ENCODE data around the gene ALG9.
A peak's percentile ranks its signal among the peaks of the same experiment; 100 is the strongest.
"Not testable (repeated sequence)": the region's sequence is repeated elsewhere in the genome, so short reads cannot be mapped to it uniquely, and the experiment has no call there.

Gene ALG9, protein sequence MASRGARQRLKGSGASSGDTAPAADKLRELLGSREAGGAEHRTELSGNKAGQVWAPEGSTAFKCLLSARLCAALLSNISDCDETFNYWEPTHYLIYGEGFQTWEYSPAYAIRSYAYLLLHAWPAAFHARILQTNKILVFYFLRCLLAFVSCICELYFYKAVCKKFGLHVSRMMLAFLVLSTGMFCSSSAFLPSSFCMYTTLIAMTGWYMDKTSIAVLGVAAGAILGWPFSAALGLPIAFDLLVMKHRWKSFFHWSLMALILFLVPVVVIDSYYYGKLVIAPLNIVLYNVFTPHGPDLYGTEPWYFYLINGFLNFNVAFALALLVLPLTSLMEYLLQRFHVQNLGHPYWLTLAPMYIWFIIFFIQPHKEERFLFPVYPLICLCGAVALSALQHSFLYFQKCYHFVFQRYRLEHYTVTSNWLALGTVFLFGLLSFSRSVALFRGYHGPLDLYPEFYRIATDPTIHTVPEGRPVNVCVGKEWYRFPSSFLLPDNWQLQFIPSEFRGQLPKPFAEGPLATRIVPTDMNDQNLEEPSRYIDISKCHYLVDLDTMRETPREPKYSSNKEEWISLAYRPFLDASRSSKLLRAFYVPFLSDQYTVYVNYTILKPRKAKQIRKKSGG

DNA sequence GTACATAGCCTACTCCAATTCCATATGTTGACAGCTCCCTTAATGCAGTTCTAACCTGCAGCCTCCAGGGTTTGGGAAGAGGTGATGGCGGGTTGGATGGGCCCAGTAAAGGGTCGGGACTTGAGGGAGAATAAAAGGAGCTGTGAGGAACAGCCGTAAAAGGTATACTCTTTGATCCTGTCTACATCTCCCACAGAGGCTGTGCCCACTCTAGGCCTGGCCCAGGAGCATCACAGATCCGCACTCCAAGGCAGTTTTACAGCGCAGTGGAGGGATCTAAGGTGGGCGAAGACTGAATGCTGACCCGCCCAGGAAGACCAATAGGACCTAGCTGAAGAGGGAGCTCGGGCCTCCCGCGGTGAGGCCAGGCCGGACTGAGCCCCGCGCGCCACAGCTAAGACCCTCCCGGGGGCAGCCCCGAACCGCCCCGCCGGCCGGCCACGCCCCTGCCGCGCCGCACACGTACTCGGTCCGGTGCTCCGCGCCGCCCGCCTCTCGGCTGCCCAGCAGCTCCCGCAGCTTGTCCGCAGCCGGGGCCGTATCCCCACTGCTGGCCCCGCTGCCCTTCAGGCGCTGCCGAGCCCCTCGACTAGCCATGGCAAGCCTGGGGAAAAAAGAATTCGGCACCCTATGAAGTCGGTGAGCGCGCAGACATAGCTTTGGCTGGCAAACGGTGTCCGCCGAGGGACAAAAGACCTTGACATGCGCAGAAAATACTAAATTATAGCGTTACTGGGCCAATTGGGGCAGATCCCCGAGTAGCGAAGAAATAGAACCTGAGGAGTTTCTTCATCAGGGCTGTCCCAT lies at the start of gene ALG9:
TSS of gene ALG9 (minus strand) at position 696 of the 807 bp plus-strand sequence. CDS start at position 597, 99 bp downstream.
- DNase-seq: peak; percentile 52 to 57

DNA sequence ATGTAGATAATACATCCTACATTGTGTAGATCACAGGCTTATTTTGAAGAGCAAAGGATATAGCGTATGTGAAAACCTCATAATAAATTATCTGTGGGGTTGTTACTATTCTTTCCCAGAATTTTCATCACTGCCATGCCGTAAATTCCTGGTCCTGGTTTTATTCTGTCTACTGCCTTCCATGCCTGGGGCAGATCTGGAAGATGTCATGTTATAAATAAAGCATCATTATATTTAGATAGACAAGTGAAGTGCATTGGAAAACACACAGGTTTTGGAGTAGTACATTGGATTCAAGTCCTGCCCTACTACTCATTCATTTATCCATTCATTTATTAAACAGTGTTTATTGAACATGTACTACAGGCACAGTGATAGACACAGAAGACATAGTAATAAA lies 49.5 kb upstream of the ALG9 start:
- DNase-seq: no peak

DNA sequence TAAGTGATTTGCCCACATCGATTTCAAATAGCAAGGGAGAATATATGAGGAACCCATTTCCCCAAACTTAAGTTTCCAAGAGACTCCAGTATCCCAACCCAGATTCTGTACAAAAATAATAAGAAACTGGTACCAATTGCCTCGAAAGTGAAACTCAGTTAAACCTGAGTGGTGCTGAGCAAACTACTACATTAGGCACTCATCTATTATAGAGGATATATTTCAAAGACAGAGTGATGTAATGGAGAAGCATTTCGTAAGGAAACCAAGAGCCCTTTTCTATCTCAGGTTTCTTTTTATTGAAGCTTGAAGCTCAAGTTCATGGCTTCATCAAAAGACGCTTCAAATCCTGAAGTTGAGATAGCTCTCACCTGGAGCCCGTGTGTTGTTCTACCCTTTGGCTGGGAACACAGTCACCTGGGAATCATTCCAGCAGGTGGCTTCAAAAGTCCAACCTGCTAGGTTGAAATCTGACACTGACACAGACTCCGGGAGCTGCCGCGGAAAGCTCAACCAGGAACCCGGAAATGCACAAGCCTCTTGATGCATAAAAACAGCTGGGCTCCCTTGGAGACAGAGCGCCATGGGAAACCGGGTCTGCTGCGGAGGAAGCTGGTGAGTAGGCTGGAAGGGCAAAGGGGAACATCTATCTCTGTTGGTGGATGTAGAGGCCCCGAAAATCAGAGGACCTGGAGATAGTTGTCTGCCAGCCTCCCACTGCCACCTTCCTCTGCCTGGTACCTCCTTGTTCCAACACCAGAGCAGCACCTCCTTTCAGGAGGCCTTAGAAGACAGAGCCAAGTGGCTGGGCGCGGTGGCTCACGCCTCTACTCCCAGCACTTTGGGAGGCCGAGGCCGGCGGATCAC lies 47.2 kb upstream of the ALG9 start, which contains the start of gene C11orf52:
TSS of gene C11orf52 (plus strand) at position 524 of the 867 bp plus-strand sequence. CDS start at position 584, 60 bp downstream.
- DNase-seq: no peak

DNA sequence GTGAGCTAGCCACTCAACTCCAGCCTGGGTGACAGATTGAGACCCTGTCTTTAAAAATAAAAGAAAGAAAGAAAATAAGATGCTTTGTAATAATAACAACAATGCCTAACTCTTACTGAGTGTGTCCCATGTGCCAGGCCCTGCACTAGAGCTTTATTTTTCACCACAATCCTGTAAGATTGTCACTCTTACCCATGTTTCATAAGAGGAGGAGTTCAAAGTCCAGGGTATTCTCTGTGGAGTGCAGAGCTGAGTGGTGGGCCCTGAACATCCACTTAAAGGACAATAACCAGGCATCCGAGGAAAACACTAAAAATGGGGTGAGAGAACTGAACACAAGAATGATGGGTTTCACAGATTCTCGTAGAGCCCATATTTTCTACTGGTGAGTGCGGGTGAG lies 46.4 kb upstream of the ALG9 start:
- no peak for DNase-seq

DNA sequence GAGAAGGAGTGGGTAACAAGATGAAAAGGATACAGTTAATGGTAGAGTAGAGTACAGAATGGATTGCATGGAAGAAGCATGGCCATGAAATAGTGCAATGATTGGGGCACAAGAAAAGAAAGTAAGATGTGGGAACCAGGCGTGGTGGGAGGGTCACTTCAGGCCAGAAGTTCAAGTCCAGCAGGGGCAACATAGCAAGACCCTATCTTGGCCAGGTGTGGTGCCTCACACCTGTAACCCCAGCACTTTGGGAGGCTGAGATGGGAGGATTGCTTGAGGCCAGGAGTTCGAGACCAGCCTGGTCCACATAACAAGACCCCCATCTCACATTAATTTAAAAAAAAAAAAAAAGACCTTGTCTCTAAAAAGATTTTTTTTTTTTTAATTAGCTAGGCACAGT lies 45.9 kb upstream of the ALG9 start:
- DNase-seq: no peak

DNA sequence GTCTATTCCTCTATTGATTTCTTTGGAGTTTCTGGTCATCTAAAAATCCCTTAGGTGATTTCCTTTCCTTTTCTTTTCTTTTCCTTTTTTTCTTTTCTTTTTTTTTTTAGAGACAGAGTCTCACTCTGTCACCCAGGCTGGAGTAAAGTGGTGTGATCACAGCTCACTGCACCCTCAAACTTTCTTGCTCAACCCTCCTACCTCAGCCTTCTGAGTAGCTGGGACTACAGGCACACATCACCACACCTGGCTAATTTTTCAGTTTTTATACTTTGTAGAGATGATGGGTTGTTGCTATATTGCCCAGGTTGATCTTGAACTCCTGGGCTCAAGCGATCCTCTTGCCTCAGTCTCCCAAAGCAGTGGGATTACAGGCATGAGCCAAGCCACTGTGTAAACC lies 45.4 kb upstream of the ALG9 start:
- no peak for DNase-seq

DNA sequence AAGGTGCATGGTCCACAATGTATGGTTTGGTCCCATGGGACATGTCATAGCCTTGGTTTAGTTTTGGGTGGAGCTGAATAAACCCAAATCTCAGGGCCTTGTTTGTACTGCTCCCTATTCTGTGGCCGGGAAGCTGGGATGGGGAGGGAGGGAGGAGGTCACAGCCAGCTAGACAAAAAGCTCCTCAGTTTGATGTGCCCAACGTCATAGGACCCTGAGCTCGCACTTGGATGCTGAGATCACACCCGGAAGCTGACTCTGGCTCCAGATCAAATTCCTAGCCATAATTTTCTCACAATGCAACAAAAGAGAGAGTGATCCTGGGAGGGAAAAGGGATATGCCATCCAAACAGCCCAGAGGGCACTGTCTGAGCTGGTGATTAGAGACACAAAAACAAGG lies 42.6 kb upstream of the ALG9 start:
- no peak for DNase-seq

DNA sequence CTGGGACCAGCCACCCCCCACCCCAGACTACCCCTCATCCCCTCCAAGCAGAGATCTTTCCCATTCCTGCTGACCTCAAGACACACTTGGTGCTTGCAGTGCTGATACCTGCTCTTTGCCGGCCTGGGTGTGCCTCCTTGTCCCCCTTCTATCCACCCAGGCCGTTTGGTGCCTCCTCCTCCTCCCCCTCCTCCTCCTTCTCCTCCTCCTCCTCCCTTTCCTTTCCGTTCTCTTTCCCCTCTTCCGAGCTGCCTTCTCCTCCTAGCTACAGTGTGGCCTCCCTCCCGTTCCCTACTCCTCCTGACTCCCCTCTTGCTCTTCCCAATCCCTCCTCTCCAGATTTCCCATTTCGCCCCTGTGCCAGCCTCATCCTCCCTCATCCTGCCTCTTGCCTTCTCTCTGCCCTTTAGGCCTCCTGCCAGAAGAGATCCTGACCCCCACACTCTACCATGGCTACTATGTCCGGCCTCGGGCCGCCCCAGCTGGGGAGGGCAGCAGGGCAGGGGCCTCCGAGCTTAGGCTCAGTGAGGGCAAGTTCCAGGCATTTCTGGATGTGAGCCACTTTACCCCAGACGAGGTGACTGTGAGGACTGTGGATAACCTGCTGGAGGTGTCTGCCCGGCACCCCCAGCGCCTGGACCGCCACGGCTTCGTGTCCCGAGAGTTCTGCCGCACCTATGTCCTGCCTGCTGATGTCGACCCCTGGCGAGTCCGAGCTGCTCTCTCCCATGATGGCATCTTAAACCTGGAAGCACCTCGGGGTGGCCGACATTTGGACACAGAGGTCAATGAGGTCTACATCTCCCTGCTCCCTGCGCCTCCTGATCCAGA lies 41.9 kb upstream of the ALG9 start:
- no peak for DNase-seq

DNA sequence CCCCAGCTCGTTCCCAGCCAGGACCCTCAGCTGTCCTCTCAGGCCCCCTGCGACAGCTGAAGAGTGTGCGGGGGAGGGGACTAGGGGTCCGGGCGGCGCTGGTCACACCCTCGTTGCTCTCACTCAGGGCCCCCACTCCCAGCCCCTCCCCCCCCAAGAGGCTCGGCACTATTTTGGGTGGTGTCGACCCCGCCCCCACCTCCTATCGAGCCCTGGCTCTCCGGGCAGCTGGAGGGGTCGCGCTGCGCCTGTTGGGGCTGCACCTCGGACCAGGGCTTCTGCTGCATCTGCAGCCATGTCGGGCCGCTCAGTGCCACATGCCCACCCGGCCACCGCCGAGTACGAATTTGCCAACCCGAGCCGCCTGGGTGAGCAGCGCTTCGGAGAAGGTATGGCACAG lies 41.2 kb upstream of the ALG9 start, which contains the start of gene HSPB2:
TSS of gene HSPB2 (plus strand) at position 200 of the 400 bp plus-strand sequence. CDS start at position 296, 96 bp downstream.
- no peak for DNase-seq

DNA sequence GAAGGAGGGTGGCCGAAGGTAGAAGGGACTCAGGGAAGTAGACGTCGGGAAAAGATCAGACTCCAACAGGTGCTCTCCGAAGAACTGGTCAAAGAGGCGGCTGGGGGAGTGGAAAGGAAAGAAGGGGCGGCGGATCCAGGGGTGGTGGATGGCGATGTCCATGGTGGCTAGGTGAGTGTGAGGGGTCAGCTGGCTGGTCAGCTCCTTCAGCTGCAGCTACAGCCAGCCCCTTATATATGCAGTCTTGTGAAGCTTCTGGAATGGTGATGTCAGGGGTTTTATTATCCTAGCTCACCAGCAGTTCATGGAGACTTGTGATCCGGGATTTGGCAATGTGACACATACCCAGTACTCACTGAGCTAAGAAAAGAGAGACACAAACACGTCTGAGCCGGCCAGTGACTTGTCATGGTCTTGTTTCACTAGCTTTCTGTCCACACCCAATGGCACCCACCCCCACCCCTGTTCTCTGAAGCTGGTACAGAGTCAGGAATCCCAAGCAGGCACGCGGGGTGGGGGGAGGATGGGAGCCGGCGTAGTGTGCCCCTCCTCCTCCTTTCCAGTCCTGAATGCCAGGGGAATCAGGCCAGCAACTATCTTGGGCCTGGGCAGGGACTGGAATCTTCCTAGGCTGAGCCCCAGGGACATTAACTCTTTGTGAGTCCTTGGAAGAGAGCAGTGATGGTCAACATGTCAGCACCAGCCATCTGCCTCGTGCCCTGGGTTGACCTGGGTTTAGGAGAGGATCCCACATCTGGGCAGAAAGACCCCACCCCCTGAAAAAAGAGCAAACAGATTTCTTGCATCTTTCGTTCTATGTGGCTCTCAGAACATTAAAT lies 40.4 kb upstream of the ALG9 start, which contains the start of gene CRYAB:
TSS of gene CRYAB (minus strand) at position 208 of the 839 bp plus-strand sequence. CDS start at position 162, 46 bp downstream.
- DNase-seq: no peak

DNA sequence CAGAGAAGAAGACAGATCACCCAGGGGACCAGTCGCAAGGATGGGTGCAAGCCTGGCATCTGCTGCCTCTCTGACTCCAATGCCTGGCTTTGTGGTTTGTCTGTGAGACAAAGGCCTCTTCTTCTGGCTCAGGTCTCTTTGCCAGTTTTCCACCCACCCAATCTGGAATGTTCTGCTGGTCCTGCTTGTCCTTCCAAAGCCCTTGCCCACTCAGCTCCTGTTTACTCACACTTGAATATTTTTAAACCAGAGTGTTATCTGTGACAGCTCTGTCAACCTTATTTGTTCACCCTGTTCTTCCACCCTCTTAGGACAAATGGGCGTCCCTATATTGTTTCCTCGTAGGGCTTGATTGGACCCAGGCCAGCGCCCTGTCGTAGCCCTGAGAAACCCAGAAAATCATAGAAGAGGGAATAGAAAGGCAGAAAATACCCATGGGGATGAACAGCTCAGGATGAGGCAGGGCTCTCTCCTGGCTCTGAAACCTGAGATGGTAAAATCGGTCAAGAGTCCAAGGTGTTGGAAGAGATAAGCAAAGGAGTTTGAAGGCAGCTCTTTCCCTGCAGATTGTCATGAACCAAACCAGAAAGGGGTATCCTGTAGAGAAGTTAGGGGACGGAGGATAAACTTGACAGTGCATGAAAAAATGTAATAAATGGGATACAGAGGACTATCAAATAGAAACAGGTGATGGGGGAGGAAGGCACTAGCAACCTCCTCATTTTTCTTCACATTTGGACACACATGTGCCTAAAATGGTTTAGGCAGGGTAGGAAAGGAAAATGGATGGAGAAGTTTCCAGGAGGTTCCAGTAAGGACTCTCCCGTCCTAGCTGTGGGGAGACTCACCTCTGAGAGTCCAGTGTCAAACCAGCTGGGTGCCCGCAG lies 39.5 kb upstream of the ALG9 start:
- DNase-seq: no peak

DNA sequence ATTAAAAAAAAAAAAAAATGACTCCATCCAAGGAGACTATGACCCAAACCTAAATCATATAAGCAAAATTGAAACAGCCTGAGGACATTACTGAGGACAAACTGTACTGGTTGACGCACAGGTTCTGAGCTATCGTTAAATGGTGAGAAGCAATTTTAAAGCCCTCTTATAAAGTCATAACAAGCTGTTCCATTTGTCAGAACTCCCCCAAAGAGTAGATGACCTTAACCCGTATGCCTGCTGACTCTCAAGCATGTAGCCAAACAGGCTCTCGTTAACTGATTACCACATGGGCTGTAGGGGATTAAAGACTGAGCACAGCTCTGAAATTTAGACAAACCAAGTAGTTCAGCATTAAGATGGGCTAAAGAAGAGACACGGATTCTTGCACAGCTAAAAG lies 38.0 kb upstream of the ALG9 start:
- no peak for DNase-seq

DNA sequence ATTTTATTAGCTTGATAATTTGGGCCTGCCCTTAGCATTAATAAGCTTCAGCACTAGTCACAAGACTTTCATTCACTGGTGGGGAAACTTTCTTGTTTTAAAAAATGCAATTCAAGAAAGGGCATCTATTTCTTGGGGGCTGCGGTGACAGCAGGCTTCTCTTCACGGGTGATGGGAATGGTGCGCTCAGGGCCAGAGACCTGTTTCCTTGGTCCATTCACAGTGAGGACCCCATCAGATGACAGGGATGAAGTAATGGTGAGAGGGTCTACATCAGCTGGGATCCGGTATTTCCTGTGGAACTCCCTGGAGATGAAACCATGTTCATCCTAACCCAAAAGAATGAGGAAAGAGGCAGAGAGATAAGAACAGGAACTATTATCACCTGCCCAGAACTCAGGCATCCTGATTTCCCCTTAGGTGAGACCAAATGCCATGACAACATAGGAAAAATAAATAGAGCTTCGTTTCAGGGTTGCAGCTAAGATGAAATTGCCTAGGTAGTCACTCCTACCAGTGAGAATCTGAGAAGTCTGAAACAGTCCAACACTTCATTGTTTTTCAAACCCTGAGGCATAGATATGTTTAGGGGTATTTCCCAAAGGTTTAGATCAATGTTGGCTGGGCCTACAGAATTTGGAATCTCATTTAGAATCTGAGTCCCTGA lies 37.4 kb upstream of the ALG9 start:
- no peak for DNase-seq

DNA sequence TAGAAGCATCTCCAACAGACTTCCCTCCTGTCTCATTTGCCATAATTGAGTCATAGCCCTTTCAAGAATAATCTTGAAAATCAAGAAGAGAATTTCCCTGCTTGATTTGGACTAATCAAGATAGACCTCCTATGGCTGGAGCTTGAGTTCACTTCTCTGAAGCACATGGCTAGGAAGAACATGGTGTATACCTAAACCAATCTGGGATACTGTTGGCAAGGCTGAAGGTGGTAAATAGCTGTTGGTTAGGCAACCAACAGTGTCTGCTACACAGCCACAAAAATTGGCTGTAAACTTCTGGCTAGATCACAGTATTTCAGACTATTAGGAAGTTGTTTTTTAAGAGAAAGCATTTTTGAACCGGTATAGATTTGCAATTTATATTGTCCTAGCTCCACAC lies 35.3 kb upstream of the ALG9 start:
- DNase-seq: no peak

DNA sequence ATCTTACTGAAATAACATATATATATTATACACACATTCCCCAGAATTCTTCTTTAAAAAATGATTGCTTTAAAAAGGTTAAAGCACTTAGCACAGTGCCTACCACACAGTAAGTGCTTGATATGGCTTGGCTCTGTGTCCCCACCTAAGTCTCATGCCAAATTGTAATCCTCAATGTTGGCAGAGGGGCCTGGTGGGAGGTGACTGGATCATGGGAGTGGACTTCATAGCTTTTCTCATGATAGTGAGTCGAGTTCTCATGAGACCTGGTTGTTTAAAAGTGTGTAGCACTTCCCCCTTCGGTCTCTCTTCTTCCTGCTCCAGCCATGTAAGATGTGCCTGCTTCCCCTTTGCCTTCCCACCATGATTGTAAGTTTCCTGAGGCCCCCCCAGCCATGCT lies 34.0 kb upstream of the ALG9 start:
- DNase-seq: no peak

DNA sequence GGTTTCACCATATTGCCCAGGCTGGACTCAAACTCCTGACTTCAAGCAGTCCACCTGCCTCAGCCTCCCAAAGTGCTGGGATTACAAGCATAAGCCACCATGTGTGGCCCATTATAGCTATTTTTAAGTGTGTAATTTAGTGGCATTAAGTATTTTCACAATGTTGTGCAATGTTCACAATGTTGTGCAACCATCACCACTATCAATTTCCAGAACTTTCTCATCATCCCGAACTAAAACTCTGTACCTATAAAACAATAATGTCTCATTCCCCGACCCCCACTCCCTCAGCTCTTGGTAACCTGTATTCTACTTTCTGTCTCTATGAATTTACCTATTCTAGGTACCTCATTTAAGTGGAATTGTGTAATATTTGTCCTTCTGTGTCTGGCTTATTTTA lies 15.5 kb upstream of the ALG9 start:
- DNase-seq: no peak

DNA sequence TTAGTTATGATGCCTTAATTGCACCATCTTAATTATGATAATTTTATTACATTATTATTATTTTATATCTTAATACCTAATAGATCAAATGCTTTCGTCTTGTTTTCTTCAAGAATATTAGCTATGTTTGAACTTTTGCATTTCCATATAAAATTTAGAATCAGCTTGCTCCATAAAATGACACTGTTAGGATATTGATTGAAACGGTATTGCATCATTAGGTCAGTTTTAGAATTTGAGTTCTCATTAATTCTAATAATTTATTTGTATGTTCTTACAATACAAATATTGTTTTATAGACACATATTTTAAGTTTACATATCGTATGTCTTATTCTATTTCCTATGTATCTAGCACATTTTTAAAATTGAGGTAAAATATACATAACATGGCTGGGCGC lies 14.7 kb upstream of the ALG9 start:
- DNase-seq: no peak

DNA sequence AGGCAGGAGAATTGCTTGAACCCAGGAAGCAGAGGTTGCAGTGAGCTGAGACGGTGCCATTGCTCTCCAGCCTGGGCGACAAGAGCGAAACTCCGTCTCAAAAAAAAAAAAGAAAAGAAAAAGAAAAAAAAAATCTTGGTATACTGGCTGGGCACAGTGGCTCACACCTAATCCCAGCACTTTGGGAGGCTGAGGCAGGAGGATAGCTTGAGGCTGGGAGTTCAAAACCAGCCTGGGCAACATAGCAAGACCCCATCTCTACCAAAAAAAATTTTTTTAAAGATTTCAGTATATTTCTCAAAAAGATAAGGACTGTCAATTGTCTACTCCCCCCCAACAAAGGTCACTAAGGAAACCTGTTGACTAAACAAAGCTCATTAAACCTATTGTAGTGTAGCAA lies 13.7 kb upstream of the ALG9 start:
- DNase-seq: not testable (repeated sequence)

DNA sequence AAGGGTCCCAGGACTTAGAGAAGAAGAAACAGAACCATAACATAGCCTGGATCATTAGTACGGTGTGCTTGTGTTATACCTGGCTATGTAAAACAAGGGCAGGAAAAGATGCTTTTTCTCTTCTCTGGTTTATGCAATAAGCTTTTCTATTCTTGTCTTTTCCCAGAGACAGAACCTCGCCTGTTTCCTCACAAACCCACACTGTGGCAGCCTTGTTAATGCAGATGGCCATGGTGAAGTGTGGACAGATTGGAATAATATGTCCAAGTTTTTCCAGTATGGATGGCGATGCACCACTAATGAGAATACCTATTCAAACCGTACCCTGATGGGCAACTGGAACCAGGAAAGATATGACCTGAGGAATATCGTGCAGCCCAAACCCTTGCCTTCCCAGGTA lies 10.8 kb upstream of the ALG9 start:
- no peak for DNase-seq

Data from AML-193 (cell line).